COLO668 (cell line): ENCODE data around the gene DPYD.

Experiments
- DNase-seq: peaks from one replicate; lab custom pipeline; 2025; ENCODE audit not compliant: unreplicated experiment; lab: John Stamatoyannopoulos, UW

DPYD gene

GRCh38 chr1:97844552-97845089, 76.2 kb downstream of the DPYD start:
- DNase-seq, result no peak

GRCh38 chr1:97841338-97841737, 79.5 kb downstream of the DPYD start:
- DNase-seq, result no peak

DNA sequence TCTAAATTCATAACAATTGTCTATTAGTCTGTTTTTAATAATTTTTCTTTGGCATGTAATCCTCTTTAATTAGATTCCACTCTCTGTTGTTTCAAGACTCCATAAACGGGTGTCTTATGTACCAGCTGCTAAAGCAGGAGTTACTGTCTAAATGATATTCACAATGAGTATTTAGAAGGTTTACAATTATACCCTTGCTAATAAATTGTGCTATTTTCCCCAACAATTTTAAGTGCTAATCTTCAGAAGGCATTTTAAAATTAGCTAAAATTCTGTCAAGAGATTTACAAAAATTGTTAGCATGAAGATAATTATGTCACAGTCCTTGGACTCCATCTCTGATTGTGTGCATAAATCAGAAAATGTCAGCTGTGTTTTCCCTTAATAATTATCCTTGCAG, 83.7 kb downstream of the DPYD start:
- DNase-seq, result no peak

- no peak for DNase-seq
These were observed 85.9 kb downstream of the DPYD start for GRCh38 chr1:97834899-97835298.

GRCh38 chr1:97833881-97834280, 87.0 kb downstream of the DPYD start:
- DNase-seq, result no peak

- no peak for DNase-seq
These were observed 88.4 kb downstream of the DPYD start for GRCh38 chr1:97832481-97832880.

GRCh38 chr1:97827887-97828286, 92.9 kb downstream of the DPYD start:
- DNase-seq, result no peak

GRCh38 chr1:97826820-97827219, 94.0 kb downstream of the DPYD start:
- no peak for DNase-seq

GRCh38 chr1:97824624-97825023, 96.2 kb downstream of the DPYD start:
- no peak for DNase-seq

DNA sequence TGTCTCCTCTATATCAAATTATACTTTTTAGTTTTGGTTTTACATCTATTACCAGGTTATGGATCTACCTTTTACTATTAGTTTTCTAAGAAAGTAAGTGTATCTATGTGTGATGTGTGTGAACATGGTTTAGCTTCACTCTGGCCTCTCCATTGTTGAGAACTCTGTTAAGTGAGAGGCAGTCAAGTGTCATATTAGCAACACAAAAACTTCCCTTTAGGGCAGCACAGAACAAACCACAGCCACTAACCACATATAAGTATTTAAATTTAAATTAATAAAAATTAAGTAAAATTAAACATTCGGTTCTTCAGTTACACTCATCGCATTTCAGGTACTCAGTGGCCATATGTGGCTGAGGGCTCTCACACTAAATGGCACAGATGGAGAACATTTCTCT, 96.6 kb downstream of the DPYD start:
- DNase-seq, result no peak

GRCh38 chr1:97820470-97821188, 100.2 kb downstream of the DPYD start:
- no peak for DNase-seq

GRCh38 chr1:97816927-97817326, 103.9 kb downstream of the DPYD start:
- no peak for DNase-seq

GRCh38 chr1:97814804-97815203, 106.0 kb downstream of the DPYD start:
- DNase-seq, result no peak

- DNase-seq, result no peak
These were observed 106.7 kb downstream of the DPYD start for GRCh38 chr1:97814121-97814520.

- DNase-seq, result no peak
These were observed 108.8 kb downstream of the DPYD start for GRCh38 chr1:97812076-97812475.

DNA sequence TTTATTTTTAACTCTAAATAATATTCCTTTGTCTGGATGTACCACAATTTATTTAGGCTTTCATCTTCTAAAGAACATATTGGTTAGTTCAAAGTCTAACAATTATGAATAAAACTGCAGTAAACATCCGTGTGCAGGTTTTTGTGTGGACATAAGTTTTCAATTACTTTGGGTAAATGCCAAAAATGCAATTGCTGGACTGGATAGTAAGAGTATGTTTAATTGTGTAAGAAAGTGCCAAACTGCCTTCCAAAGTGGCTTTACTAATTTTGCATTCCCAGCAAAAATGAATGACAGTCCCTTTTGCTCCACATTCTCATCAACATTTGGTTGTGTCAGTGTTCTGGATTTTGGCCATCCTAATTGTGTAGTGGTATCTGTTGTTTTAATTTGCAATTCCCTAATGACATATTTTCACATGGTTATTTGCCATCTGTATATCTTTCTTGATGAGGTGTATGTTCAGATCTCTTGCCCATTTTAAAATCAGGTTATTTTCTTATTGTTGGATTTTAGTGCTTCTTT, 113.8 kb downstream of the DPYD start:
- no peak for DNase-seq

DNA sequence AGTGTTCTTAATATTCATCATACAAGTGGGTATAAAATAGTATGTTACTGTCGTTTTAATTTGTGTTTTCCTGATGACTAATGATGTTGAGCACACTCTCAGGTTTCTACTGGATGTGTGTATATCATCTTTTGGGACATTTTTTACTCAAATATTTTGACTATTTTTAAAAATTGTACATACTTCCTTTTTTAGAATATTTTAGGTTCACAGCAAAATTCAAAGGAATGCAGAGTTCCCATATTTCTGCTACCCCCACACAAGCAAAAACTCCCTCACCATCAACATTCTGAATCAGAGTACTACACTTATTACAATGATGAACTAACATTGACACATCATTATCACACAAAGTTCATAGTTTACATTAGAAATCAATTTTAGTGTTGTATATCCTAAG, 114.5 kb downstream of the DPYD start:
- DNase-seq, result no peak

- no peak for DNase-seq
These were observed 115.7 kb downstream of the DPYD start for GRCh38 chr1:97805093-97805492.

GRCh38 chr1:97803026-97803425, 117.8 kb downstream of the DPYD start:
- DNase-seq, result no peak

DNA sequence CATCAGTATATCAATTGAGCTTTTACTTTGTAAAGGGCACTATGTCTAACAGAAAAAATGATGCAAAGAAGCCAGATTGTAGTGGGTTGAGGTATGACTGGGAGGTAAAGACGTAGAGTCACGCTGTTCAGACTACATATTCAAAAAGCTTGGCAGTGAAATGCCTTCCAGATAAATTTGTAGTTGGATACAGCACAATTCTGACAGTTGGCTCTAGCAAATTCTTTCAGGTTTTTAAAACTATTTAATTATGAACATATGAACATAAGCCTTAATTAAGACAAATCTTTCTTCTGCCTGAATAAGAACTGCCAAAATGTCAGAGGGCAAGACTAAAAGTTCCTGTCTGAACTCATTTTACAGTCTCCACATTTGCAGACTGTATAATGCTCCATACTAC, 118.8 kb downstream of the DPYD start:
- DNase-seq, result no peak

GRCh38 chr1:97797403-97798183, 123.2 kb downstream of the DPYD start:
- DNase-seq, result no peak

DNA sequence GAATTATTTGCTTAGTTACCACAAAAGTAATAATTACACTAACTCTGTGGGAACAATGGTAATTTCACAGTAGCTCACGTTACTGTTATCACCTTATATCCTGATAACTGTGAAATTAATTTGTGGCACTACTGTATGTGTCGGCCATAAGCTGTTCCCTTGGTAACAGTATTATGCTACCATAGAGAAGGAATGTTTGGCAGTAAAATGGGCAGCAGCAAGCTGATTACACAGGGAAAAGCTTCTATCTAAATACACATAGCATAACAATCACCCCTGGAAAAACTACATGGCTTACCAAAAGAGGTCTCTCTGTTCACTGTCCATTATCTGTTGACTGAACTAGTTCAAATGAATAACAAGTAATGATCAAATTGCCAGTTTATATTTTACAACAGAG, 124.1 kb downstream of the DPYD start:
- peak; percentile 23 for DNase-seq
